Right lobe of liver (tissue), 6 donors: ENCODE data around the gene C9orf50. TPM values are rescaled to one million over a fixed set of nuclear protein-coding genes. Genes with fewer than 3 reads are reported as not detected.

Source experiments
- ATAC-seq, 4 donors: fragments of 200-7000 bp; cut with Tn5 transposase; one replicate each; pipeline ENCODE4 v1.9.1; 2020; ENCODE audit warnings: mild to moderate bottlenecking in 4 of 4, moderate library complexity in 4 of 4
- DNase-seq, 3 donors: peaks; one replicate each; pipeline ENCODE4 v3.0.0-alpha.2; 2020
- H3K27ac ChIP-seq, 3 donors: fragments of 200-600 bp; one replicate each; pipeline ENCODE4 v1.8.0; 2022
- H3K27me3 ChIP-seq, 2 donors: fragments of 200-600 bp; one replicate each; pipeline ENCODE4 v1.8.0; 2022
- H3K36me3 ChIP-seq, 4 donors: fragments of 200-600 bp; sonication (generic) in 1 of 4; one replicate each; pipeline versions ENCODE4 v1.5.1 to v1.8.0; 2017 to 2022; ENCODE audit warnings: control low read depth in 1 of 4
- H3K4me1 ChIP-seq, 4 donors: fragments of 200-600 bp; sonication (generic) in 1 of 4; one replicate each; pipeline versions ENCODE4 v1.5.1 to v1.8.0; 2017 to 2022; ENCODE audit warnings: control low read depth in 1 of 4
- H3K4me3 ChIP-seq, 3 donors: fragments of 200-600 bp; one replicate each; pipeline ENCODE4 v1.8.0; 2022
- H3K9me3 ChIP-seq, 4 donors: fragments of 200-600 bp; sonication (generic) in 1 of 4; one replicate each; pipeline versions ENCODE4 v1.5.1 to v1.8.0; 2017 to 2022; ENCODE audit warnings: control low read depth in 1 of 4
- CTCF ChIP-seq, 4 donors: fragments of 200-600 bp in 3 of 4; fragments of 450-650 bp in 1 of 4; IDR thresholded peaks; one replicate each; pipeline versions ENCODE4 v1.5.1 to v1.8.0; 2016 to 2022; ENCODE audit warnings: antibody characterized with exemption in 4 of 4, mild to moderate bottlenecking in 2 of 4
- POLR2A ChIP-seq: fragments of 450-650 bp; IDR thresholded peaks from one replicate; pipeline ENCODE4 v1.6.1; 2017; ENCODE audit warnings: antibody characterized with exemption, mild to moderate bottlenecking
- WGBS: methylation state at CpG from one replicate; pipeline ENCODE4 v1.1.6; 2018; ENCODE audit warnings: low coverage, low lambda C conversion rate; ENCODE audit not compliant: insufficient coverage; ENCODE audit errors: missing lambda C conversion rate; 5-methylcytosine and 5-hydroxymethylcytosine counted together
- intact Hi-C, 2 donors: fragments of 100-400 bp; cut with DNase I; formaldehyde crosslinking; loops; one replicate each; pipeline versions ENCODE4 v1.11.2 to v1.14.1; 2022
- total RNA-seq, 6 experiments: library from RNA; depleted of rRNA in 2 of 6; stranded (reverse); fragments of >200 nt in 2 of 6; fragmentation: NEBNext Ultra II Directional in 3 of 6; extraction: Animal tissue kit (Norgen Biotek cat#: 25700) in 3 of 6; gene quantifications; one replicate each; pipeline versions ENCODE4 v1.1.0 to v1.2.4, GENCODE V29; 2016 to 2023
- donor health status: DM: no; HTN: yes; CAD: no.
- donor health status: DM: no; HTN: no; CAD: no.
- donor health status: DM: no; HTN: no; CAD: no.
- donor health status: DM: no; HTN: yes; CAD: no.
- donor health status: DM: no; HTN: yes; CAD: no.

The C9orf50 gene
- total RNA-seq, 6 experiments from 2014 or later, result not detected

GRCh38 chr9:129655154-129655553 lies 34.3 kb upstream of the C9orf50 start:
- TF ChIP-seq CTCF (IDR thresholded peaks at IDR 0.05), result no peak
- TF ChIP-seq POLR2A, result no peak
- 67% methylated on average over 1 of the region's 7 CpGs for WGBS
- intact Hi-C loops, result no loop called here

GRCh38 chr9:129654554-129655040 lies 33.7 kb upstream of the C9orf50 start:
- Histone ChIP-seq H3K4me1 (no peaks in the 10 kb centered on the region), H3K36me3 (no peaks in the 10 kb centered on the region), H3K4me3 (no peak overlapping the region), H3K27ac (no peak overlapping the region), H3K27me3 (no peaks in the 10 kb centered on the region), H3K9me3 (no peaks in the 10 kb centered on the region)
- TF ChIP-seq POLR2A, result no peak
- TF ChIP-seq CTCF (IDR thresholded peaks at IDR 0.05), result no peak
- intact Hi-C loops, result no loop called here
- ATAC-seq, result no peak
- peak in 1 of 3 donors; percentile 11 for DNase-seq
- 47% methylated on average over 17 of the region's 20 CpGs for WGBS

More at GRCh38 chr9:129655154-129655553, 34.3 kb upstream of the C9orf50 start:
- Histone ChIP-seq H3K4me1 (no peaks in the 10 kb centered on the region), H3K9me3 (no peaks in the 10 kb centered on the region), H3K27me3 (no peaks in the 10 kb centered on the region), H3K27ac (no peak overlapping the region), H3K36me3 (no peaks in the 10 kb centered on the region), H3K4me3 (no peak overlapping the region)
- ATAC-seq (no peak), DNase-seq (no peak)

- Histone ChIP-seq H3K4me3 (no peak overlapping the region), H3K27ac (no peak overlapping the region), H3K36me3 (no peaks in the 10 kb centered on the region), H3K4me1 (no peaks in the 10 kb centered on the region), H3K9me3 (no peaks in the 10 kb centered on the region), H3K27me3 (no peaks in the 10 kb centered on the region)
- no peak for DNase-seq
- no peak for ATAC-seq
- TF ChIP-seq POLR2A (no peak), CTCF (IDR thresholded peaks at IDR 0.05) (no peak)
- WGBS, result 40% methylated on average over 18 of the region's 19 CpGs
- intact Hi-C loops, result no loop called here
Measured at GRCh38 chr9:129653823-129654553, 33.1 kb upstream of the C9orf50 start.

- H3K27ac ChIP-seq, result no peak overlapping the region
- WGBS, result no CpG with 5 or more reads among the region's 10 CpGs
- H3K4me1 ChIP-seq, result no peaks in the 10 kb centered on the region
- H3K9me3 ChIP-seq, result no peaks in the 10 kb centered on the region
- no peaks in the 10 kb centered on the region for H3K27me3 ChIP-seq
- no peak overlapping the region for H3K4me3 ChIP-seq
- intact Hi-C loops, result no loop called here
- TF ChIP-seq POLR2A (no peak), CTCF (IDR thresholded peaks at IDR 0.05) (no peak)
- no peak for ATAC-seq
- H3K36me3 ChIP-seq, result no peaks in the 10 kb centered on the region
- DNase-seq, result peak in 1 of 3 donors; percentile 17
Measured at GRCh38 chr9:129650680-129651235, 29.9 kb upstream of the C9orf50 start.
